Measurements from ENCODE around the gene MGRN1.

Gene MGRN1

GRCh38 chr16:4687946-4688673 lies 63.5 kb downstream of the MGRN1 start:
- no peak for DNase-seq (ENCODE audit: low read depth)

- DNase-seq (ENCODE audit: low read depth), result no peak
Observed at GRCh38 chr16:4688674-4689045, 64.0 kb downstream of the MGRN1 start.

- DNase-seq (ENCODE audit: low read depth), result no peak
Observed at GRCh38 chr16:4689091-4689671, 64.6 kb downstream of the MGRN1 start.

GRCh38 chr16:4689864-4690704 lies 65.5 kb downstream of the MGRN1 start:
- no peak for DNase-seq (ENCODE audit: low read depth)

GRCh38 chr16:4690946-4691665 lies 66.5 kb downstream of the MGRN1 start:
- DNase-seq (ENCODE audit: low read depth), result no peak

- DNase-seq (ENCODE audit: low read depth), result no peak
Observed at GRCh38 chr16:4691666-4692412, 67.2 kb downstream of the MGRN1 start.

- no peak for DNase-seq (ENCODE audit: low read depth)
Observed at GRCh38 chr16:4692460-4693295, 68.1 kb downstream of the MGRN1 start.

GRCh38 chr16:4693296-4693955 lies 68.8 kb downstream of the MGRN1 start, which contains the start of gene NUDT16L1:
TSS of gene NUDT16L1 (plus strand) at chr16:4693562. CDS start at chr16:4693727, 165 bp downstream.
- DNase-seq (ENCODE audit: low read depth), result peak; percentile 97

GRCh38 chr16:4693956-4694641 lies 69.5 kb downstream of the MGRN1 start:
- DNase-seq (ENCODE audit: low read depth), result peak; percentile 37

- DNase-seq (ENCODE audit: low read depth), result no peak
Observed at GRCh38 chr16:4694642-4695451, 70.2 kb downstream of the MGRN1 start.

GRCh38 chr16:4695473-4696171 lies 71.0 kb downstream of the MGRN1 start:
- no peak for DNase-seq (ENCODE audit: low read depth)

- no peak for DNase-seq (ENCODE audit: low read depth)
Observed at GRCh38 chr16:4696172-4696904, 71.7 kb downstream of the MGRN1 start.

GRCh38 chr16:4696905-4697847 lies 72.5 kb downstream of the MGRN1 start:
- no peak for DNase-seq (ENCODE audit: low read depth)

GRCh38 chr16:4697848-4698291 lies 73.2 kb downstream of the MGRN1 start:
- no peak for DNase-seq (ENCODE audit: low read depth)

GRCh38 chr16:4698321-4699045 lies 73.9 kb downstream of the MGRN1 start:
- DNase-seq (ENCODE audit: low read depth), result no peak

Measured in activated T-cell treated with anti-CD3 and anti-CD28 coated beads for 24 hours (primary cell).